Urinary bladder (tissue), 4 donors: ENCODE data around the gene RTBDN. TPM values are rescaled to one million over a fixed set of nuclear protein-coding genes. Genes with fewer than 3 reads are reported as not detected.

Source experiments
- DNase-seq: peaks from one replicate; pipeline ENCODE4 v3.0.0-alpha.2; 2015; ENCODE audit errors: extremely low spot score
- H3K27ac ChIP-seq: one replicate; pipeline ENCODE4 v1.5.1; 2013; ENCODE audit warnings: low read depth, mild to moderate bottlenecking, moderate library complexity
- H3K36me3 ChIP-seq: one replicate; pipeline ENCODE4 v1.6.1; 2013; ENCODE audit warnings: mild to moderate bottlenecking, moderate library complexity; ENCODE audit not compliant: insufficient read depth
- H3K4me1 ChIP-seq: one replicate; pipeline ENCODE4 v1.6.1; 2013; ENCODE audit warnings: mild to moderate bottlenecking, moderate library complexity; ENCODE audit not compliant: insufficient read depth
- H3K4me3 ChIP-seq: one replicate; pipeline ENCODE4 v1.5.1; 2013; ENCODE audit warnings: low read depth, low read length
- WGBS: extraction: QIAGEN DNeasy Blood & Tissue Kit; methylation state at CpG from one replicate; pipeline ENCODE4 v1.1.7; 2013; 5-methylcytosine and 5-hydroxymethylcytosine counted together
- polyA plus RNA-seq: library from polyadenylated mRNA; stranded (reverse); fragments of 200-250 nt; gene quantifications from one replicate; pipeline ENCODE4 v1.2.3, GENCODE V29; 2013
- total RNA-seq: library from RNA; depleted of rRNA; stranded (reverse); fragments of >200 nt; gene quantifications from one replicate; pipeline ENCODE4 v1.2.3, GENCODE V29; 2014
- donor health status: healthy with polysubstance abuse.
- donor health status: healthy.

RTBDN gene
- total and polyA plus RNA-seq, 2 donors, result 0.65 TPM; not detected in 1

GRCh38 chr19:12841094-12841493 lies 6.7 kb upstream of the RTBDN start:
- WGBS, result 2% methylated on average over 29 of the region's 29 CpGs
- DNase-seq, result peak; percentile 18
- Histone ChIP-seq H3K4me1 (no peaks in the 10 kb centered on the region), H3K27ac (no peak overlapping the region), H3K36me3 (no peaks in the 10 kb centered on the region), H3K4me3 (no peak overlapping the region)

GRCh38 chr19:12840091-12841079 lies 6.0 kb upstream of the RTBDN start:
- H3K36me3 ChIP-seq, result no peaks in the 10 kb centered on the region
- no peak overlapping the region for H3K27ac ChIP-seq
- DNase-seq, result no peak
- no peak overlapping the region for H3K4me3 ChIP-seq
- WGBS, result 20% methylated on average over 43 of the region's 43 CpGs
- no peaks in the 10 kb centered on the region for H3K4me1 ChIP-seq

GRCh38 chr19:12838886-12839756 lies 4.7 kb upstream of the RTBDN start:
- H3K36me3 ChIP-seq, result no peaks in the 10 kb centered on the region
- no peak overlapping the region for H3K27ac ChIP-seq
- 23% methylated on average over 21 of the region's 21 CpGs for WGBS
- peak overlapping the region; percentile 22 for H3K4me3 ChIP-seq
- DNase-seq, result no peak
- H3K4me1 ChIP-seq, result no peaks in the 10 kb centered on the region

- DNase-seq, result no peak
- WGBS, result under 1% methylated on average over 69 of the region's 69 CpGs
- H3K27ac ChIP-seq, result no peak within 1 kb of the TSS
- H3K4me1 ChIP-seq, result no peaks in the 10 kb centered on the region
- H3K36me3 ChIP-seq, result no peaks in the 10 kb centered on the region
- H3K4me3 ChIP-seq, result peak within 1 kb of the TSS; percentile 22
Measured at GRCh38 chr19:12838182-12838885, 4.0 kb upstream of the RTBDN start, which contains the start of gene MAST1. Gene MAST1, plus strand, starts transcription at chr19:12838515. Its CDS starts 58 bp downstream, at chr19:12838573.

GRCh38 chr19:12837225-12837624 lies 2.8 kb upstream of the RTBDN start:
- 76% methylated on average over 4 of the region's 4 CpGs for WGBS
- Histone ChIP-seq H3K4me1 (no peaks in the 10 kb centered on the region), H3K36me3 (no peaks in the 10 kb centered on the region), H3K4me3 (no peak overlapping the region), H3K27ac (no peak overlapping the region)
- DNase-seq, result no peak

GRCh38 chr19:12836529-12836863 lies 2.1 kb upstream of the RTBDN start:
- no peaks in the 10 kb centered on the region for H3K4me1 ChIP-seq
- H3K27ac ChIP-seq, result no peak overlapping the region
- DNase-seq, result no peak
- no peaks in the 10 kb centered on the region for H3K36me3 ChIP-seq
- H3K4me3 ChIP-seq, result no peak overlapping the region
- WGBS, result 6% methylated on average over 6 of the region's 6 CpGs

GRCh38 chr19:12834976-12835757 lies 788 bp upstream of the RTBDN start:
- Histone ChIP-seq H3K4me1 (no peaks in the 10 kb centered on the region), H3K27ac (no peak overlapping the region), H3K4me3 (no peak overlapping the region), H3K36me3 (no peaks in the 10 kb centered on the region)
- WGBS, result 8% methylated on average over 39 of the region's 39 CpGs
- no peak for DNase-seq

- H3K4me3 ChIP-seq, result peak overlapping the region; percentile 37
- 1% methylated on average over 85 of the region's 87 CpGs for WGBS
- H3K4me1 ChIP-seq, result no peaks in the 10 kb centered on the region
- no peaks in the 10 kb centered on the region for H3K36me3 ChIP-seq
- H3K27ac ChIP-seq, result no peak overlapping the region
- no peak for DNase-seq
Measured at GRCh38 chr19:12833738-12834565, 427 bp downstream of the RTBDN start.

- Histone ChIP-seq H3K4me1 (no peaks in the 10 kb centered on the region), H3K36me3 (no peaks in the 10 kb centered on the region), H3K4me3 (peak overlapping the region; percentile 37), H3K27ac (no peak overlapping the region)
- no peak for DNase-seq
- WGBS, result 1% methylated on average over 2 of the region's 5 CpGs
Measured at GRCh38 chr19:12833418-12833737, 1.0 kb downstream of the RTBDN start.

GRCh38 chr19:12828494-12828893 lies 5.9 kb downstream of the RTBDN start:
- no peak for DNase-seq
- H3K27ac ChIP-seq, result no peak overlapping the region
- WGBS, result 6% methylated on average over 23 of the region's 23 CpGs
- no peak overlapping the region for H3K4me3 ChIP-seq
- no peaks in the 10 kb centered on the region for H3K4me1 ChIP-seq
- no peaks in the 10 kb centered on the region for H3K36me3 ChIP-seq

- WGBS, result 5% methylated on average over 46 of the region's 46 CpGs
- Histone ChIP-seq H3K27ac (no peak overlapping the region), H3K4me1 (no peaks in the 10 kb centered on the region), H3K4me3 (peak overlapping the region; percentile 3), H3K36me3 (no peaks in the 10 kb centered on the region)
- DNase-seq, result no peak
Measured at GRCh38 chr19:12825254-12826131, 8.9 kb downstream of the RTBDN start.
